HEK293 (cell line): ENCODE results near the gene PLA2G5.

Experiments used
- CTCF ChIA-PET: fragments of 350-600 bp; formaldehyde crosslinking; extraction: SDS; loops from one replicate; lab custom pipeline; 2021; ENCODE audit warnings: antibody characterized with exemption; lab: Yijun Ruan, JAX
- POLR2A ChIA-PET: fragments of 300-600 bp; formaldehyde crosslinking; extraction: SDS; loops from one replicate; lab custom pipeline; 2020; ENCODE audit warnings: antibody characterized with exemption, inconsistent platforms; lab: Yijun Ruan, JAX
- H3K27ac ChIP-seq: fragments of 200-500 bp; sonication (Bioruptor generic); 2 replicates; pipeline ENCODE4 v1.5.1; 2014; ENCODE audit warnings: low read depth, low read length, control low read depth, inconsistent platforms; ENCODE audit errors: extremely low read depth
- H3K36me3 ChIP-seq, 2 experiments: fragments of 200-500 bp in 1 of 2; sonication (Bioruptor generic) in 1 of 2; 1 replicate in 1 of 2; 2 replicates in 1 of 2; pipeline ENCODE4 v1.5.1; 2014 to 2017; ENCODE audit warnings: inconsistent platforms in 2 of 2, low read length in 2 of 2; ENCODE audit not compliant: control insufficient read depth in 2 of 2, insufficient read depth in 1 of 2
- H3K4me1 ChIP-seq: fragments of 200-500 bp; sonication (Bioruptor generic); 2 replicates; pipeline ENCODE4 v1.5.1; 2014; ENCODE audit warnings: mild to moderate bottlenecking, low read length, inconsistent platforms; ENCODE audit not compliant: control insufficient read depth, insufficient read depth
- H3K4me3 ChIP-seq: 2 replicates; pipeline ENCODE4 v1.5.1; 2011; ENCODE audit warnings: low read depth, mild to moderate bottlenecking, control low read depth, low read length, moderate library complexity
- H3K9me3 ChIP-seq: fragments of 200-500 bp; sonication (Bioruptor generic); 2 replicates; pipeline ENCODE4 v1.5.1; 2014; ENCODE audit warnings: low read depth, low read length, inconsistent platforms; ENCODE audit not compliant: control insufficient read depth, insufficient read depth
- BCL11B ChIP-seq: fragments of 450-650 bp; formaldehyde crosslinking; IDR thresholded peaks from 2 replicates; pipeline ENCODE4 v1.5.1; 2016; ENCODE audit warnings: low read depth, missing biosample characterization, missing genetic modification characterization
- KLF9 ChIP-seq: fragments of 450-650 bp; formaldehyde crosslinking; IDR thresholded peaks from 2 replicates; pipeline ENCODE4 v1.5.1; 2016; ENCODE audit warnings: missing biosample characterization, missing genetic modification characterization, low read depth
- SCRT2 ChIP-seq: fragments of 450-650 bp; formaldehyde crosslinking; IDR thresholded peaks from 2 replicates; pipeline ENCODE4 v1.5.1; 2016; ENCODE audit warnings: missing biosample characterization, missing genetic modification characterization
- ZIC2 ChIP-seq: fragments of 450-650 bp; formaldehyde crosslinking; IDR thresholded peaks from 2 replicates; pipeline ENCODE4 v1.5.1; 2016; ENCODE audit warnings: missing biosample characterization, missing genetic modification characterization
- ZNF146 ChIP-seq: fragments of 450-650 bp; formaldehyde crosslinking; IDR thresholded peaks from 2 replicates; pipeline ENCODE4 v1.5.1; 2016; ENCODE audit warnings: missing biosample characterization, missing genetic modification characterization
- ZNF16 ChIP-seq: fragments of 450-650 bp; formaldehyde crosslinking; IDR thresholded peaks from 2 replicates; pipeline ENCODE4 v1.5.1; 2016; ENCODE audit warnings: low read depth, missing biosample characterization, missing genetic modification characterization
- ZNF248 ChIP-seq: fragments of 450-650 bp; formaldehyde crosslinking; IDR thresholded peaks from 2 replicates; pipeline ENCODE4 v1.5.1; 2017; ENCODE audit warnings: missing biosample characterization, missing genetic modification characterization
- ZNF341 ChIP-seq: fragments of 450-650 bp; formaldehyde crosslinking; IDR thresholded peaks from 2 replicates; pipeline ENCODE4; 2016; ENCODE audit warnings: low read depth, missing biosample characterization, missing genetic modification characterization
- ZNF391 ChIP-seq: fragments of 450-650 bp; formaldehyde crosslinking; IDR thresholded peaks from 2 replicates; pipeline ENCODE4 v1.5.1; 2016; ENCODE audit warnings: low read depth, missing biosample characterization, missing genetic modification characterization, borderline replicate concordance
- ZNF529 ChIP-seq: fragments of 450-650 bp; formaldehyde crosslinking; IDR thresholded peaks from 2 replicates; pipeline ENCODE4 v1.5.1; 2017; ENCODE audit warnings: missing genetic modification characterization, missing biosample characterization; ENCODE audit not compliant: insufficient replicate concordance
- ZNF548 ChIP-seq: fragments of 450-650 bp; formaldehyde crosslinking; IDR thresholded peaks from 2 replicates; pipeline ENCODE4 v1.5.1; 2016; ENCODE audit warnings: missing biosample characterization, missing genetic modification characterization
- ZNF664 ChIP-seq: fragments of 450-650 bp; formaldehyde crosslinking; IDR thresholded peaks from 2 replicates; pipeline ENCODE4 v1.5.1; 2016; ENCODE audit warnings: missing biosample characterization, missing genetic modification characterization
- ZNF777 ChIP-seq: fragments of 450-650 bp; formaldehyde crosslinking; IDR thresholded peaks from 2 replicates; pipeline ENCODE4 v1.5.1; 2017; ENCODE audit warnings: missing biosample characterization, missing genetic modification characterization, borderline replicate concordance
- TF ChIP-seq, protein P1 (sequence below): IDR thresholded peaks from 2 replicates; pipeline ENCODE4 v1.6.1; 2011; ENCODE audit warnings: mild to moderate bottlenecking, low read depth, low read length, borderline replicate concordance
- TF ChIP-seq, protein P2 (sequence below): fragments of 450-650 bp; formaldehyde crosslinking; IDR thresholded peaks from 2 replicates; pipeline ENCODE4 v1.5.1; 2016; ENCODE audit warnings: missing biosample characterization, missing genetic modification characterization
- TF ChIP-seq, protein P3 (sequence below): fragments of 450-650 bp; formaldehyde crosslinking; IDR thresholded peaks from 2 replicates; pipeline ENCODE4 v1.5.1; 2016; ENCODE audit warnings: missing biosample characterization, missing genetic modification characterization
- TF ChIP-seq, protein P4 (sequence below): fragments of 450-650 bp; formaldehyde crosslinking; IDR thresholded peaks from 2 replicates; pipeline ENCODE4 v1.5.1; 2016; ENCODE audit warnings: missing biosample characterization, missing genetic modification characterization

Gene PLA2G5

DNA sequence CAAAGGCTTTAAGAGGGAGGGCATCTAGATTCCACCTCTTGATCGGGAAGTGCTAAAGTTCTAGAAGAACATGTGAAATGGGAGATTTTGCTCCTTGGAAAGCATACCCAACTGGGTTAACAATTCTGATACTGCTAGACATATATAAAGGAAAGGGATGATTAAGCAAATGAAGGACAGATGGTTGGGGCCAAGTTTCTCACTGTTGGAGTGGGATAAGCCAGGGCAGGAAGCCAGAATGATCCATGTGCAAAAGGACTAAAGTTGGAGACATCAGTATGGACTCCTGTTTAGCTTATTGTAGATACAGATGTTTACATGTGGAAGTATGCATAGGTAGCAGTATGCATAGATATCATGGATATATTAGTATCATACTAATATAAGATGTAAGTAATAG lies 16.8 kb downstream of the PLA2G5 start:
- H3K27ac ChIP-seq: no peak overlapping the region
- H3K4me3 ChIP-seq: no peak overlapping the region
- TF ChIP-seq SCRT2 (tag by site-specific recombination) (no peak), ZNF391 (tag by site-specific recombination) (no peak)

DNA sequence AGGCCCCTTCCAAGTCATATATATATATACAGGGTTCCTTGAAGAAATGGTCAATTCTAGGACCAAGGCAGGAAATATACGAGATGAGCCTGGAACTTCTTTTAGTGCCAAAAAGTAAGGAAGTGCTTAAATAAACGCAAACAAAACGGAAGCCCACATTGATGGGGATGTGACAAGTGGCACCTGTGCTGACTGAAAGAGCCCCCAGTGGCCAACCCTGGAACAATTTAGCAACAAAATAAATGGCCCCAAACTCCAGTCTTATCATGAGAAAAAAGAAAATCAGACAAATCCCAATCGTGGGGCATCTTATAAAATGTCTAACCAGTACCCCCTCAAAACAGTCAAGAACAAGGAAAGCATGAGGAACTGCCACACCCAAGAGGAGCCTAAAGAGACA lies 17.7 kb downstream of the PLA2G5 start:
- TF ChIP-seq, protein P1, sequence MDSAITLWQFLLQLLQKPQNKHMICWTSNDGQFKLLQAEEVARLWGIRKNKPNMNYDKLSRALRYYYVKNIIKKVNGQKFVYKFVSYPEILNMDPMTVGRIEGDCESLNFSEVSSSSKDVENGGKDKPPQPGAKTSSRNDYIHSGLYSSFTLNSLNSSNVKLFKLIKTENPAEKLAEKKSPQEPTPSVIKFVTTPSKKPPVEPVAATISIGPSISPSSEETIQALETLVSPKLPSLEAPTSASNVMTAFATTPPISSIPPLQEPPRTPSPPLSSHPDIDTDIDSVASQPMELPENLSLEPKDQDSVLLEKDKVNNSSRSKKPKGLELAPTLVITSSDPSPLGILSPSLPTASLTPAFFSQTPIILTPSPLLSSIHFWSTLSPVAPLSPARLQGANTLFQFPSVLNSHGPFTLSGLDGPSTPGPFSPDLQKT: no peak
- TF ChIP-seq ZNF16 (tag by site-specific recombination) (no peak), ZNF248 (tag by site-specific recombination) (no peak), ZNF664 (tag by site-specific recombination) (no peak), BCL11B (tag by site-specific recombination) (no peak), ZNF146 (tag by site-specific recombination) (no peak), KLF9 (no peak), ZNF777 (tag by site-specific recombination) (no peak), ZNF548 (tag by site-specific recombination) (no peak), ZNF529 (tag by site-specific recombination) (no peak), ZNF341 (tag by site-specific recombination) (no peak), ZIC2 (tag by site-specific recombination) (no peak)
- TF ChIP-seq, protein P2, sequence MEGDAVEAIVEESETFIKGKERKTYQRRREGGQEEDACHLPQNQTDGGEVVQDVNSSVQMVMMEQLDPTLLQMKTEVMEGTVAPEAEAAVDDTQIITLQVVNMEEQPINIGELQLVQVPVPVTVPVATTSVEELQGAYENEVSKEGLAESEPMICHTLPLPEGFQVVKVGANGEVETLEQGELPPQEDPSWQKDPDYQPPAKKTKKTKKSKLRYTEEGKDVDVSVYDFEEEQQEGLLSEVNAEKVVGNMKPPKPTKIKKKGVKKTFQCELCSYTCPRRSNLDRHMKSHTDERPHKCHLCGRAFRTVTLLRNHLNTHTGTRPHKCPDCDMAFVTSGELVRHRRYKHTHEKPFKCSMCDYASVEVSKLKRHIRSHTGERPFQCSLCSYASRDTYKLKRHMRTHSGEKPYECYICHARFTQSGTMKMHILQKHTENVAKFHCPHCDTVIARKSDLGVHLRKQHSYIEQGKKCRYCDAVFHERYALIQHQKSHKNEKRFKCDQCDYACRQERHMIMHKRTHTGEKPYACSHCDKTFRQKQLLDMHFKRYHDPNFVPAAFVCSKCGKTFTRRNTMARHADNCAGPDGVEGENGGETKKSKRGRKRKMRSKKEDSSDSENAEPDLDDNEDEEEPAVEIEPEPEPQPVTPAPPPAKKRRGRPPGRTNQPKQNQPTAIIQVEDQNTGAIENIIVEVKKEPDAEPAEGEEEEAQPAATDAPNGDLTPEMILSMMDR (tag by site-specific recombination): no peak
- TF ChIP-seq, protein P3, sequence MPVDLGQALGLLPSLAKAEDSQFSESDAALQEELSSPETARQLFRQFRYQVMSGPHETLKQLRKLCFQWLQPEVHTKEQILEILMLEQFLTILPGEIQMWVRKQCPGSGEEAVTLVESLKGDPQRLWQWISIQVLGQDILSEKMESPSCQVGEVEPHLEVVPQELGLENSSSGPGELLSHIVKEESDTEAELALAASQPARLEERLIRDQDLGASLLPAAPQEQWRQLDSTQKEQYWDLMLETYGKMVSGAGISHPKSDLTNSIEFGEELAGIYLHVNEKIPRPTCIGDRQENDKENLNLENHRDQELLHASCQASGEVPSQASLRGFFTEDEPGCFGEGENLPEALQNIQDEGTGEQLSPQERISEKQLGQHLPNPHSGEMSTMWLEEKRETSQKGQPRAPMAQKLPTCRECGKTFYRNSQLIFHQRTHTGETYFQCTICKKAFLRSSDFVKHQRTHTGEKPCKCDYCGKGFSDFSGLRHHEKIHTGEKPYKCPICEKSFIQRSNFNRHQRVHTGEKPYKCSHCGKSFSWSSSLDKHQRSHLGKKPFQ (tag by site-specific recombination): no peak
- TF ChIP-seq, protein P4, sequence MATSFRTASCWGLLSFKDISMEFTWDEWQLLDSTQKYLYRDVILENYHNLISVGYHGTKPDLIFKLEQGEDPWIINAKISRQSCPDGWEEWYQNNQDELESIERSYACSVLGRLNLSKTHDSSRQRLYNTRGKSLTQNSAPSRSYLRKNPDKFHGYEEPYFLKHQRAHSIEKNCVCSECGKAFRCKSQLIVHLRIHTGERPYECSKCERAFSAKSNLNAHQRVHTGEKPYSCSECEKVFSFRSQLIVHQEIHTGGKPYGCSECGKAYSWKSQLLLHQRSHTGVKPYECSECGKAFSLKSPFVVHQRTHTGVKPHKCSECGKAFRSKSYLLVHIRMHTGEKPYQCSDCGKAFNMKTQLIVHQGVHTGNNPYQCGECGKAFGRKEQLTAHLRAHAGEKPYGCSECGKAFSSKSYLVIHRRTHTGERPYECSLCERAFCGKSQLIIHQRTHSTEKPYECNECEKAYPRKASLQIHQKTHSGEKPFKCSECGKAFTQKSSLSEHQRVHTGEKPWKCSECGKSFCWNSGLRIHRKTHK: no peak
- no peak overlapping the region for H3K27ac ChIP-seq
- H3K9me3 ChIP-seq: no peaks in the 10 kb centered on the region
- no peak overlapping the region for H3K4me3 ChIP-seq
- H3K4me1 ChIP-seq: no peaks in the 10 kb centered on the region
- CTCF ChIA-PET: interaction anchor here (0.6 to 0.7 kb wide), 2 partner anchors 43 to 111 kb away, joined by 3 to 5 read pairs; no protein-coding TSS in a partner anchor
- POLR2A ChIA-PET: no interaction called here
- no peaks in the 10 kb centered on the region for H3K36me3 ChIP-seq

More for the DNA sequence above, 16.8 kb downstream of the PLA2G5 start:
- Histone ChIP-seq H3K9me3 (no peaks in the 10 kb centered on the region), H3K36me3 (no peaks in the 10 kb centered on the region), H3K4me1 (no peaks in the 10 kb centered on the region)
- CTCF ChIA-PET: interaction anchor here (0.6 to 1.2 kb wide), 3 partner anchors 11 to 344 kb away, joined by 3 to 4 read pairs (median 3); no protein-coding TSS in a partner anchor
- POLR2A ChIA-PET: no interaction called here
